HG03135 (cell line): ENCODE results near the gene MMP12.
"Not testable (repeated sequence)": the region's sequence is repeated elsewhere in the genome, so short reads cannot be mapped to it uniquely, and the experiment has no call there.

Experiments used
- ATAC-seq: cut with Tn5 transposase; IDR thresholded peaks from one replicate; pipeline ENCODE4 v1.9.1; 2021; ENCODE audit warnings: mild to moderate bottlenecking, moderate library complexity; ENCODE audit not compliant: unreplicated experiment

Gene MMP12

GRCh38 chr11:102874852-102875251 is at the start of gene MMP12:
Gene MMP12 (minus strand): TSS chr11:102874982. CDS start chr11:102874937, 45 bp downstream.
- ATAC-seq: no peak

GRCh38 chr11:102921587-102922220 is 46.9 kb upstream of the MMP12 start:
- ATAC-seq: no peak

GRCh38 chr11:102920118-102920684 is 45.4 kb upstream of the MMP12 start:
- ATAC-seq: peak; percentile 91

- no peak for ATAC-seq
These were observed 40.2 kb upstream of the MMP12 start for GRCh38 chr11:102915044-102915375.

GRCh38 chr11:102914238-102915043 is 39.7 kb upstream of the MMP12 start:
- no peak for ATAC-seq

- ATAC-seq: no peak
These were observed 37.7 kb upstream of the MMP12 start for GRCh38 chr11:102912482-102912830.

- no peak for ATAC-seq
These were observed 37.1 kb upstream of the MMP12 start for GRCh38 chr11:102911758-102912481.

GRCh38 chr11:102905848-102906247 is 31.1 kb upstream of the MMP12 start:
- ATAC-seq: not testable (repeated sequence)

GRCh38 chr11:102903895-102904294 is 29.1 kb upstream of the MMP12 start:
- not testable (repeated sequence) for ATAC-seq

- ATAC-seq: no peak
These were observed 25.6 kb upstream of the MMP12 start for GRCh38 chr11:102900346-102900745.

- no peak for ATAC-seq
These were observed 17.0 kb upstream of the MMP12 start for GRCh38 chr11:102891736-102892135.

- no peak for ATAC-seq
These were observed 12.2 kb upstream of the MMP12 start for GRCh38 chr11:102886999-102887398.

GRCh38 chr11:102883141-102883540 is 8.4 kb upstream of the MMP12 start:
- no peak for ATAC-seq

GRCh38 chr11:102882389-102883024 is 7.7 kb upstream of the MMP12 start:
- ATAC-seq: peak; percentile 65

GRCh38 chr11:102879801-102880200 is 5.0 kb upstream of the MMP12 start:
- ATAC-seq: no peak

- no peak for ATAC-seq
These were observed 3.8 kb upstream of the MMP12 start for GRCh38 chr11:102878595-102878994.

GRCh38 chr11:102869354-102869964 is 5.3 kb downstream of the MMP12 start:
- ATAC-seq: not testable (repeated sequence)

- no peak for ATAC-seq
These were observed 6.4 kb downstream of the MMP12 start for GRCh38 chr11:102868339-102868738.

- ATAC-seq: no peak
These were observed 10.1 kb downstream of the MMP12 start for GRCh38 chr11:102864724-102865123.

GRCh38 chr11:102853956-102854355 is 20.8 kb downstream of the MMP12 start:
- ATAC-seq: no peak

GRCh38 chr11:102853055-102853454 is 21.7 kb downstream of the MMP12 start:
- ATAC-seq: no peak
